HEK293 (cell line): ENCODE data around the gene APOL1.

Experiments
- CTCF ChIA-PET: fragments of 350-600 bp; formaldehyde crosslinking; extraction: SDS; loops from one replicate; lab custom pipeline; 2021; ENCODE audit warnings: antibody characterized with exemption; lab: Yijun Ruan, JAX
- POLR2A ChIA-PET: fragments of 300-600 bp; formaldehyde crosslinking; extraction: SDS; loops from one replicate; lab custom pipeline; 2020; ENCODE audit warnings: antibody characterized with exemption, inconsistent platforms; lab: Yijun Ruan, JAX
- H3K27ac ChIP-seq: fragments of 200-500 bp; sonication (Bioruptor generic); 2 replicates; pipeline ENCODE4 v1.5.1; 2014; ENCODE audit warnings: low read depth, low read length, control low read depth, inconsistent platforms; ENCODE audit errors: extremely low read depth
- H3K36me3 ChIP-seq, 2 experiments: fragments of 200-500 bp in 1 of 2; sonication (Bioruptor generic) in 1 of 2; 1 replicate in 1 of 2; 2 replicates in 1 of 2; pipeline ENCODE4 v1.5.1; 2014 to 2017; ENCODE audit warnings: inconsistent platforms in 2 of 2, low read length in 2 of 2; ENCODE audit not compliant: control insufficient read depth in 2 of 2, insufficient read depth in 1 of 2
- H3K4me1 ChIP-seq: fragments of 200-500 bp; sonication (Bioruptor generic); 2 replicates; pipeline ENCODE4 v1.5.1; 2014; ENCODE audit warnings: mild to moderate bottlenecking, low read length, inconsistent platforms; ENCODE audit not compliant: control insufficient read depth, insufficient read depth
- H3K4me3 ChIP-seq: 2 replicates; pipeline ENCODE4 v1.5.1; 2011; ENCODE audit warnings: low read depth, mild to moderate bottlenecking, control low read depth, low read length, moderate library complexity
- H3K9me3 ChIP-seq: fragments of 200-500 bp; sonication (Bioruptor generic); 2 replicates; pipeline ENCODE4 v1.5.1; 2014; ENCODE audit warnings: low read depth, low read length, inconsistent platforms; ENCODE audit not compliant: control insufficient read depth, insufficient read depth
- KLF1 ChIP-seq: fragments of 450-650 bp; formaldehyde crosslinking; IDR thresholded peaks from 2 replicates; pipeline ENCODE4 v1.5.1; 2016; ENCODE audit warnings: missing biosample characterization, missing genetic modification characterization
- SALL2 ChIP-seq: fragments of 450-650 bp; formaldehyde crosslinking; IDR thresholded peaks from 2 replicates; pipeline ENCODE4 v1.5.0; 2017; ENCODE audit warnings: missing biosample characterization, mild to moderate bottlenecking, missing genetic modification characterization, borderline replicate concordance
- ZNF214 ChIP-seq: fragments of 450-650 bp; formaldehyde crosslinking; IDR thresholded peaks from 2 replicates; pipeline ENCODE4 v1.5.1; 2017; ENCODE audit warnings: missing biosample characterization, mild to moderate bottlenecking, missing genetic modification characterization, borderline replicate concordance
- ZNF223 ChIP-seq: fragments of 450-650 bp; formaldehyde crosslinking; IDR thresholded peaks from 2 replicates; pipeline ENCODE4 v1.5.1; 2016; ENCODE audit warnings: missing biosample characterization, missing genetic modification characterization
- ZNF23 ChIP-seq: fragments of 450-650 bp; formaldehyde crosslinking; IDR thresholded peaks from 2 replicates; pipeline ENCODE4 v1.5.1; 2016; ENCODE audit warnings: missing biosample characterization, missing genetic modification characterization, borderline replicate concordance
- ZNF311 ChIP-seq: fragments of 450-650 bp; formaldehyde crosslinking; IDR thresholded peaks from 2 replicates; pipeline ENCODE4 v1.5.1; 2017; ENCODE audit warnings: missing biosample characterization, missing genetic modification characterization, borderline replicate concordance
- ZNF404 ChIP-seq: fragments of 450-650 bp; formaldehyde crosslinking; IDR thresholded peaks from 2 replicates; pipeline ENCODE4 v1.5.1; 2017; ENCODE audit warnings: missing biosample characterization, missing genetic modification characterization
- ZNF776 ChIP-seq: fragments of 450-650 bp; formaldehyde crosslinking; IDR thresholded peaks from 2 replicates; pipeline ENCODE4 v1.5.0; 2017; ENCODE audit warnings: missing biosample characterization, missing genetic modification characterization, borderline replicate concordance
- TF ChIP-seq, protein P1 (sequence below): fragments of 450-650 bp; formaldehyde crosslinking; IDR thresholded peaks from 2 replicates; pipeline ENCODE4 v1.5.1; 2016; ENCODE audit warnings: missing biosample characterization, missing genetic modification characterization
- TF ChIP-seq, protein P2 (sequence below): fragments of 450-650 bp; formaldehyde crosslinking; IDR thresholded peaks from 2 replicates; pipeline ENCODE4 v1.5.1; 2016; ENCODE audit warnings: missing biosample characterization, missing genetic modification characterization
- TF ChIP-seq, protein P3 (sequence below): fragments of 450-650 bp; formaldehyde crosslinking; IDR thresholded peaks from 2 replicates; pipeline ENCODE4 v1.5.1; 2016; ENCODE audit warnings: missing biosample characterization, missing genetic modification characterization, borderline replicate concordance

The APOL1 gene

DNA sequence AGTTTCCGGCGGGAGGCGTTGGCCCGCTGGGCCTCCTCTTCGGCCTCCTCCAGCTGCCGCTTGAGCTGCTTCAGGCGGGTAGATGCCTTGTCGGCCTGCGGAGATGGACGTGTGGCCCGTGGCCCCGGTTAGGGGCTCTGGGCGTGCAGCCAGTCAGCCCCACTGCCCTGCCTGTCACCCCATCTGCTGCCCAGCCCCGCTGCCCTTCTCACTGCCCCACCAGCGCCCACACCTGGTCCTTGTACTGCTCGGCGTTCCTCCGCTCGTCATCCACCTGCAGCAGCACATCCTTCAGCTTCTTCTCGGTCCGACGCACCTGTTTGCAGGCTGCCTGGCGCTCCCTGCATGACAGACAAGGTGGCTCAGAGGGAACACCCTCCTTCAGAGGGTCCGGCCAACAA lies 31.2 kb downstream of the APOL1 start (continued):
- TF ChIP-seq, protein P1, sequence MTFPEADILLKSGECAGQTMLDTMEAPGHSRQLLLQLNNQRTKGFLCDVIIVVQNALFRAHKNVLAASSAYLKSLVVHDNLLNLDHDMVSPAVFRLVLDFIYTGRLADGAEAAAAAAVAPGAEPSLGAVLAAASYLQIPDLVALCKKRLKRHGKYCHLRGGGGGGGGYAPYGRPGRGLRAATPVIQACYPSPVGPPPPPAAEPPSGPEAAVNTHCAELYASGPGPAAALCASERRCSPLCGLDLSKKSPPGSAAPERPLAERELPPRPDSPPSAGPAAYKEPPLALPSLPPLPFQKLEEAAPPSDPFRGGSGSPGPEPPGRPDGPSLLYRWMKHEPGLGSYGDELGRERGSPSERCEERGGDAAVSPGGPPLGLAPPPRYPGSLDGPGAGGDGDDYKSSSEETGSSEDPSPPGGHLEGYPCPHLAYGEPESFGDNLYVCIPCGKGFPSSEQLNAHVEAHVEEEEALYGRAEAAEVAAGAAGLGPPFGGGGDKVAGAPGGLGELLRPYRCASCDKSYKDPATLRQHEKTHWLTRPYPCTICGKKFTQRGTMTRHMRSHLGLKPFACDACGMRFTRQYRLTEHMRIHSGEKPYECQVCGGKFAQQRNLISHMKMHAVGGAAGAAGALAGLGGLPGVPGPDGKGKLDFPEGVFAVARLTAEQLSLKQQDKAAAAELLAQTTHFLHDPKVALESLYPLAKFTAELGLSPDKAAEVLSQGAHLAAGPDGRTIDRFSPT (tag by site-specific recombination), result no peak
- TF ChIP-seq, protein P2, sequence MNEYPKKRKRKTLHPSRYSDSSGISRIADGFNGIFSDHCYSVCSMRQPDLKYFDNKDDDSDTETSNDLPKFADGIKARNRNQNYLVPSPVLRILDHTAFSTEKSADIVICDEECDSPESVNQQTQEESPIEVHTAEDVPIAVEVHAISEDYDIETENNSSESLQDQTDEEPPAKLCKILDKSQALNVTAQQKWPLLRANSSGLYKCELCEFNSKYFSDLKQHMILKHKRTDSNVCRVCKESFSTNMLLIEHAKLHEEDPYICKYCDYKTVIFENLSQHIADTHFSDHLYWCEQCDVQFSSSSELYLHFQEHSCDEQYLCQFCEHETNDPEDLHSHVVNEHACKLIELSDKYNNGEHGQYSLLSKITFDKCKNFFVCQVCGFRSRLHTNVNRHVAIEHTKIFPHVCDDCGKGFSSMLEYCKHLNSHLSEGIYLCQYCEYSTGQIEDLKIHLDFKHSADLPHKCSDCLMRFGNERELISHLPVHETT, result no peak
- TF ChIP-seq KLF1 (tag by site-specific recombination) (no peak), ZNF23 (no peak)
- TF ChIP-seq, all 188 proteins: peak for 0

DNA sequence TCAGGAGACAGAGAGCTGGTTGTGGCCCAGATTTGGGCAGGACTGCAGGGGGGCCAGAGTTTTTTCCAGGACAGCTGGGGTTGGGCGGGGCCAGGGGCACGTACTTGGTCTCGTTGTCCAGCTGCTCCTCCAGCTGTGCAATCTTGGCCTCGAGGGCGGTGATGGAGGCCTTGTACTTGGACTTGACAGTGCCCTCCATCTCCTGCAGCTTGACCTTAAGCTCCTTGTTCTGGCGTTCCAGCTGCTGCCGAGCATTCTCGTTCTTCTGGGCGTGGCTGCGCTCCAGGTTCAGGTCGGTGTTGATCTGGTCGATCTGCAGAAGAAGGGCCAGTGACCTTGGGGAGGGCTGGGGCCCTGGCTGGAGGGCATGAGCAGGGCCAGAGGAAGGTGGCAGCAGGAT lies 32.1 kb downstream of the APOL1 start:
- Histone ChIP-seq H3K36me3 (peaks cover 34 to 92% of the 10 kb centered on the region in 2 experiments), H3K9me3 (no peaks in the 10 kb centered on the region), H3K27ac (no peak overlapping the region), H3K4me1 (no peaks in the 10 kb centered on the region), H3K4me3 (no peak overlapping the region)
- ChIA-PET POLR2A (no interaction called here), CTCF (interaction anchor here (0.6 to 4.0 kb wide), 11 partner anchors 9 to 202 kb away, joined by 3 to 47 read pairs (median 4); no protein-coding TSS in a partner anchor)
- no peak for TF ChIP-seq ZNF223 (tag by site-specific recombination)
- TF ChIP-seq, protein P3, sequence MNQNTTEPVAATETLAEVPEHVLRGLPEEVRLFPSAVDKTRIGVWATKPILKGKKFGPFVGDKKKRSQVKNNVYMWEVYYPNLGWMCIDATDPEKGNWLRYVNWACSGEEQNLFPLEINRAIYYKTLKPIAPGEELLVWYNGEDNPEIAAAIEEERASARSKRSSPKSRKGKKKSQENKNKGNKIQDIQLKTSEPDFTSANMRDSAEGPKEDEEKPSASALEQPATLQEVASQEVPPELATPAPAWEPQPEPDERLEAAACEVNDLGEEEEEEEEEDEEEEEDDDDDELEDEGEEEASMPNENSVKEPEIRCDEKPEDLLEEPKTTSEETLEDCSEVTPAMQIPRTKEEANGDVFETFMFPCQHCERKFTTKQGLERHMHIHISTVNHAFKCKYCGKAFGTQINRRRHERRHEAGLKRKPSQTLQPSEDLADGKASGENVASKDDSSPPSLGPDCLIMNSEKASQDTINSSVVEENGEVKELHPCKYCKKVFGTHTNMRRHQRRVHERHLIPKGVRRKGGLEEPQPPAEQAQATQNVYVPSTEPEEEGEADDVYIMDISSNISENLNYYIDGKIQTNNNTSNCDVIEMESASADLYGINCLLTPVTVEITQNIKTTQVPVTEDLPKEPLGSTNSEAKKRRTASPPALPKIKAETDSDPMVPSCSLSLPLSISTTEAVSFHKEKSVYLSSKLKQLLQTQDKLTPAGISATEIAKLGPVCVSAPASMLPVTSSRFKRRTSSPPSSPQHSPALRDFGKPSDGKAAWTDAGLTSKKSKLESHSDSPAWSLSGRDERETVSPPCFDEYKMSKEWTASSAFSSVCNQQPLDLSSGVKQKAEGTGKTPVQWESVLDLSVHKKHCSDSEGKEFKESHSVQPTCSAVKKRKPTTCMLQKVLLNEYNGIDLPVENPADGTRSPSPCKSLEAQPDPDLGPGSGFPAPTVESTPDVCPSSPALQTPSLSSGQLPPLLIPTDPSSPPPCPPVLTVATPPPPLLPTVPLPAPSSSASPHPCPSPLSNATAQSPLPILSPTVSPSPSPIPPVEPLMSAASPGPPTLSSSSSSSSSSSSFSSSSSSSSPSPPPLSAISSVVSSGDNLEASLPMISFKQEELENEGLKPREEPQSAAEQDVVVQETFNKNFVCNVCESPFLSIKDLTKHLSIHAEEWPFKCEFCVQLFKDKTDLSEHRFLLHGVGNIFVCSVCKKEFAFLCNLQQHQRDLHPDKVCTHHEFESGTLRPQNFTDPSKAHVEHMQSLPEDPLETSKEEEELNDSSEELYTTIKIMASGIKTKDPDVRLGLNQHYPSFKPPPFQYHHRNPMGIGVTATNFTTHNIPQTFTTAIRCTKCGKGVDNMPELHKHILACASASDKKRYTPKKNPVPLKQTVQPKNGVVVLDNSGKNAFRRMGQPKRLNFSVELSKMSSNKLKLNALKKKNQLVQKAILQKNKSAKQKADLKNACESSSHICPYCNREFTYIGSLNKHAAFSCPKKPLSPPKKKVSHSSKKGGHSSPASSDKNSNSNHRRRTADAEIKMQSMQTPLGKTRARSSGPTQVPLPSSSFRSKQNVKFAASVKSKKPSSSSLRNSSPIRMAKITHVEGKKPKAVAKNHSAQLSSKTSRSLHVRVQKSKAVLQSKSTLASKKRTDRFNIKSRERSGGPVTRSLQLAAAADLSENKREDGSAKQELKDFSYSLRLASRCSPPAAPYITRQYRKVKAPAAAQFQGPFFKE (tag by site-specific recombination), result no peak
- no peak for TF ChIP-seq SALL2

DNA sequence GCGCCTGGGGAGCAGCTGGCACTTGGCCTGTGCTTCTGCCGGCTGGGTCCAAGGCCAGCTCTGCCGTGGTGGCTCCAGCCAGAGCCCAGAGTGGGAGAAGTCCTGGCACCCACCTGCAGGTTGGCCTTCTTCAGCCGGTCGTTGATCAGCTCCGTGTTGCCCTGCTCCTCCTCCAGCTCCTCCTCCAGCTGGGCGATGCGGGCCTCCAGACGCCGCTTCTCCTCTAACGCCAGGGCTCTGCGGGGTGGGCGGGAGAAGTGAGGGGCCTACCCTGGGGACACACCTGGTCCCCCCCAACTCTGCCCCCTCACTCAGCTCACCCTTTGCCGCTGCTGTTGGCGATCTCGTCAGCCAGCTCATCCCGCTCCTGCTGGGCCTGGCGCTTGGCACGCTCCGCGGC lies 32.6 kb downstream of the APOL1 start:
- no peak overlapping the region for H3K27ac ChIP-seq
- peaks cover 34 to 91% of the 10 kb centered on the region in 2 experiments for H3K36me3 ChIP-seq
- H3K4me3 ChIP-seq, result no peak overlapping the region
- POLR2A ChIA-PET, result no interaction called here
- no peak for TF ChIP-seq ZNF311 (tag by site-specific recombination)
- TF ChIP-seq ZNF214 (tag by site-specific recombination), result no peak
- no peak for TF ChIP-seq ZNF776 (tag by site-specific recombination)
- no peak for TF ChIP-seq ZNF404 (tag by site-specific recombination)
- TF ChIP-seq, all 188 proteins: peak for 0
- CTCF ChIA-PET, result interaction anchor here (0.6 to 4.0 kb wide), 20 partner anchors 9 to 201 kb away, joined by 3 to 47 read pairs (median 4); partner anchors contain the start of genes APOL1 and APOL2
- Histone ChIP-seq H3K4me1 (no peaks in the 10 kb centered on the region), H3K9me3 (no peaks in the 10 kb centered on the region)
